GM18858 (cell line): ENCODE results near the gene DGKQ.
"Not testable (repeated sequence)": the region's sequence is repeated elsewhere in the genome, so short reads cannot be mapped to it uniquely, and the experiment has no call there.

Experiments used
- ATAC-seq: cut with Tn5 transposase; IDR thresholded peaks from one replicate; pipeline ENCODE4 v1.9.1; 2021; ENCODE audit not compliant: unreplicated experiment

Gene DGKQ

DNA sequence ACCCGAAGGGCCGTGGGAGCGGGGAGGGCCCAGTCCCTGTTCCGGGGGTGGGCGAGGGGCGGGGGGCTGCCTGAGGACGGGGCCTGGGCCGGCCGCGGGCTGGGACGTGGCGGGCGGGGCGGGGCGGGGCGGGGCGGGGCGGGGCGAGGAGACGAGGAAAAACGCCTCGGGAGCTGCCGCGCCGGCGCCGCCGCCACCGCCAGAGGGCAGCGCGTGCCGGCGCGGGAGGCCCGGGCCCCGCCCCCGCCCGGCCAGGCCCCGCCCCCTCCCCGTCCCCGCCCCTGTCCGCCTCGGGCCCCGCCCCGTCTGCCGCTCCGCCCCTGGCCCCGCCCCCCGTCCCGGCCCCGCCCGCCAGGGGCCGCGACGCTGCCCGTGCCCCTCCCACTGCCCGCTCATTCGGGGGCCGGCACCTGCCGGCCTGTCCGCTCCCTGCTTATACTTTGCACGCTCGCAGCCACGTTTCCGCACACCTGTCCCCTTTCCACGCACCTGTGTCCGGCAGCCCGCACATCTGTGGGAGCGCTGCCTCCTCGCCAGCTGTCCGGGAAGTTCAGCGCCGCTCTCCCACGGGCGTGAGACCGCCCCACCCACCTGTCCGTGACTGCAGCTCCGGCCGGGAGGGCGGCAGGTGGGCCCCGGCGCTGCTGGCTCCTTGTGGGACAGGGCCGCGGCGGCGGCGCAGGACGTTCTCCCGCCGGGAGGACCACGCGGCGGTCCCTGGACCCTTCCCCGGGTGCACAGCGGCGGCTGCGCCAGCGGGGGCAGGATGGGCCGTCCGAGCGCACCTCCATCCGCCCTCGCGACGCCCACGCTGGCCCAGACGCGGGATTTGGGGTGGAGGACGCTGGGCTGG is 36.4 kb upstream of the DGKQ start:
- ATAC-seq, result no peak

DNA sequence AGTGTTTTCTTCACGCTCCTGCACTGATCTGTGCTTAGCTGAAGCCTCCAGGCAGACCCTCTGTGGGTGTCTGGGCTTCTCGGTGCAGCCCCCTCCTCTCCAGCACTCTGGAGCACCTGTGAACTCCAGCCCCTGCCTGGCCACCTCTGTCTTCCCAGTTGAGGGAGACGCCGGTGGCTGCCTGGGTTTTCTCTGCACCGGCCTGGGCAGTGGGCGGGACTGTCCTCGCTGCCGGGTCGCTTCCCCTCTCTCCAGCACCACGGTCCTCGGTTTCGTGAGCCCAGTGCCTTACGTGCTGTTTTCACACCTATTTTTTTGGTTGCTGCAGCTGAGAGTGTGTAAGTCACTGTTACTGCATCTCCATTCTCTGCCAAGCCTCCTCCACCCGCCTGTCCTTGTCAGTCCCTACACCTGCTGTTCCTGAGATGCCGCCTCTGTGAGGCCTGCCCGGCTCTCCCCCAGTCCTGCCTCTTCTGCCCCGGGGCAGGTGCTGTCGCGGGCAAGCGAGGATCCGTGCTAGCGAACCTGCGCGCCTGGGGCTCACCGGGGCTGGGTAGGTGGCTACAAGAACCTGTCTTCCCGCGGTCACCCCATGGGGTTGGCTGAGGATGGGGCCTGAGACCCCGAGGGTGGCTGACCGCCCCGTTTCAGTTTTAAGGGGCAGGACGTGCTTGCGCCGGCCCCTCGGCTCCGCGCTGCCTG is 35.6 kb upstream of the DGKQ start:
- no peak for ATAC-seq

DNA sequence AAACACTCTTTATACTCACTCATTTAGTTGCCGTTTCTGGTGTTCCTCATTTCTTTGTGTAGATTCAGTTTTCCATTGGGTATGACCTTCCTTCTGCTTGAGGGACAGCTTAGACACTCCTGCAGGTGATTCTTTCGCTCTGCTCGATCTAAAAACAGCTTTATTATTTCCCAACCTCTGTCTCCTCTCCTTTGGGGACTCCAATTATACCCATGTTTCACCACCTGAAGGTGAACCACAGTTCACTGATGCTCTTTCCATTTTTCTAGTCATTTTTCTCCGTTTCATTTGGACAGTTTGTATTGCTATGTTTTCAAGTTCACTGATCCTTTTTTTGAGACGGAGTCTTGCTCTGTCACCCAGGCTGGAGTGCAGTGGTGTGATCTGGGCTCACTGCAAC is 33.5 kb upstream of the DGKQ start:
- ATAC-seq, result no peak

DNA sequence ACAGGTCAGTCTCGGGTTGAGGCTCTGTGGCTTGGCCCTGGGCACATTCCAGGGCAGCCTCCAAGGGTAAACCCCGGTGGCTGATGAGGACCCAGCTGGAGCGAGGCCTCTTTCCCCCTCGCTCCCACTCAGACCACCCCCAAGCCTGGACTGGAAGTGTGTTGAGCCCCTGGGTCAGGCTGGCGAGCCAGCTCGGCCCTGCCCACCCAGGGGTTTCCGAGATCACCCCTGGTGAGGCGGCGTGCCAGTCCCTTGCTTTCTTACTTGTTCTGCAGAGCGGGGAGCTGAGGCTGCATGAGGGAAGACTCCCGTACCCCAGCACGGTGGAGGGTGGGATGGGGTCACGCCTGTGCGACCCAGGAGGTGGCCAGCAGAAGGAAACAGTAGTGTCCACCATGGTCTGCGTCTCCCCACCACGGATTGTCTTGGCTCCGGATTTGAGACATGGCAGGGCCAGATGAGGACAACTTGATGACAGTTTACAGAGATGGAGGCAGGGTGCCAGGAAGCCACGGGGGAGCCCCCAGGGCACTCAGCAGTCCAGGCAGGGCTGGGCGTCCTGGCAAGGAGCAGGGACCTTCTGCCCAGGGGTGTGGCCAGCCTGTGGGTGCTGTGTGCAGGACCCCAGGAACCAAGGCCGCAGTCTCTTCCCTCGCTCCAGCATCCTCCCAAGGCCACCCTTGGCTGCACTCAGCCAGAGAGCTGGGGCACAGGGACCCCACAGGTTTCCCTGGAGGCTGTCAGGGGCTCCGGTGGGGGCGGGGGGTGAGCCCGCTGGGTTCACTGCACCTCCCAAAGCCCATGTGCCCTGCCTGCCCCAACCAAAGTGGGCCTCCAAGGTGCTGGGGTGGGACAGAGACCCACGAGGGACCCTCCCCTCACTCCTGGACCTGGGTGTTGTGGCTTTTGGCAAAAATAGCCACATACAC is 31.5 kb upstream of the DGKQ start:
- ATAC-seq, result no peak

DNA sequence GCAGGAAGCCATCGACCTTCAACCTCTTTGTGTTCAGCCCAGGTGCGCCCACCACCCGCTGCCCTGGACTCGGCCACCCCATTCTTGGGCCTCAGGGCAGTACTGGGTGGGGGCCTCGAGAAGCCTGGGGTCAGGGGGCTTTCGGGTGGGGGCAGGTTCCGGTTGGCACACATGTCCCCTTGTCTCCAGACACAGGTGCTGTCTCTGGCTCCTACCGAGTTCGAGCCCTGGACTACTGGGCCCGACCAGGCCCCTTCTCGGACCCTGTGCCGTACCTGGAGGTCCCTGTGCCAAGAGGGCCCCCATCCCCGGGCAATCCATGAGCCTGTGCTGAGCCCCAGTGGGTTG is 30.7 kb upstream of the DGKQ start:
- no peak for ATAC-seq

DNA sequence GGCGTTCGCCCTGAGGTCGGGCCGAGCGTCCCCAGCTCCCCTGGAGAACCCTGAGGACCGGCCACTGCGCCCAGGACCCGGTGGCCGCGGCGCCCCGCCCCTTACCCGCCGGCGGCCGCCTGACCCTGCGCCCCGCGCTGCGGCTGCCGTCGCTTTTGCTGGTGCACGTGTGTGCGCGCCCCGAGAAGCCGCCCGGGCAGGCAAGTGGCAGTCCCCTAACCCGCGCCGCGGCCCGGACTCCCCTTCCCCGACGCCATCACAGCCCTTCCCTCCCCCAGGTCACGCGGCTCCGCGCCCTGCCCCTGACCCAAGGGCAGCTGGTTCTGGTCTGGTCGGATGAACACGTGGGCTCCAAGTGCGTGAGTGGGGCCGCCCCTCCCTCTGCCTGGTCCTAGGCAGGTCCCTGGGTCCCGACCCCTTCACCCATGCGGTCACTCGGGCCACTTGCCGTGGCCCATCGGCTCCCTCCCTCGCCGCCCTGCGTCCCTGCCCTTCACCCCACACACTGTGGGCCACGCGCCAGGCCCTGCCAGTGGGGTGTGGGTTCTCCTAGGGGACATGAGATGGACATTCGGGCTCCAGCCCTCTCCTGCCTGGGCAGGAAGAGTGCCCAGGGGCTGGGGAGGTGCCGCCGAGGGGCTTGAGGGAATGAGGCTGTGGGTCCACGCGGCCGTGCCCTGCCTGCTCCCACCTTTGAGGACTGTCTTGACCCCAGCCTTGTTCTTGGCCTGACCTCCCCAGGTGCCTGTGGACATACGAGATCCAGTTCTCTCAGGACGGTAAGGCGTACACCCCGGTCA is 30.1 kb upstream of the DGKQ start:
- no peak for ATAC-seq

DNA sequence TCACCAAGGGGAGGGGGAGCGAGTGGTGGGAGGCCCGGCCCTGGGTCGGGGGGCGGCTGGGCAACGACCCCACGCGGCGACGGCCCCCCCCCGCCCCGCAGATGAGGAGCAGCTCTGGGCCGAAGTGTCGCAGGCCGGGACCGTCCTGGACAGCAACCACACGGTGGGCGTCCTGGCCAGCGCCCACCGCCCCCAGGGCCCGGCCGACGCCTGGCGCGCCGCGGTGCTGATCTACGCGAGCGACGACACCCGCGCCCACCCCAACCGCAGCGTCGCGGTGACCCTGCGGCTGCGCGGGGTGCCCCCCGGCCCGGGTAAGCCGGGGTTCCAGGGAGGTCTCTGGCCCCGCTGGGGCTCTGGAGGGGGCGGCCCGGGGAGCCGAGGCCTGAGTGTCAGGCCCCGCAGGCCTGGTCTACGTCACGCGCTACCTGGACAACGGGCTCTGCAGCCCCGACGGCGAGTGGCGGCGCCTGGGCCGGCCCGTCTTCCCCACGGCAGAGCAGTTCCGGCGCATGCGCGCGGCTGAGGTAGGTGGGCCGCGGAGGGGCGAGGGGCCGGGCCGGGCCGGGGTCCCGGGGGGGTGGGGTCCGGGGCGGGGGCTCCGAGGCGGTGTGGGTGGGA is 29.4 kb upstream of the DGKQ start:
- no peak for ATAC-seq

DNA sequence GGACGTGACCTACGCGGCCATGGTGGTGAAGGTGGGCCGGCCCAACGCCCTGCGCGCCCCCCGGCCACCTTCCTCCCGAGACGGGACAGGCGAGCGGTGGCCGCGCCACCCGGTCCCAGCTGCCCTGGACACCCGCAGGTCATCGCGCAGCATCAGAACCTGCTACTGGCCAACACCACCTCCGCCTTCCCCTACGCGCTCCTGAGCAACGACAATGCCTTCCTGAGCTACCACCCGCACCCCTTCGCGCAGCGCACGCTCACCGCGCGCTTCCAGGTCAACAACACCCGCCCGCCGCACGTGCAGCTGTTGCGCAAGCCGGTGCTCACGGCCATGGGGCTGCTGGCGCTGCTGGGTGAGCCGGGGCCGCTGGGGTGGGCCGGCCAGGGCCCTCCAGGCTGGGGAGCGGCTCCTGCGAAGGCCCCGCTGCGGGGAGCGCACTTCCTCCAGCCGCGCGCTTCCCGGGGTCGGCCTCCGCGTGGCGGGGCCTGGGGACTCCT is 28.8 kb upstream of the DGKQ start:
- no peak for ATAC-seq

DNA sequence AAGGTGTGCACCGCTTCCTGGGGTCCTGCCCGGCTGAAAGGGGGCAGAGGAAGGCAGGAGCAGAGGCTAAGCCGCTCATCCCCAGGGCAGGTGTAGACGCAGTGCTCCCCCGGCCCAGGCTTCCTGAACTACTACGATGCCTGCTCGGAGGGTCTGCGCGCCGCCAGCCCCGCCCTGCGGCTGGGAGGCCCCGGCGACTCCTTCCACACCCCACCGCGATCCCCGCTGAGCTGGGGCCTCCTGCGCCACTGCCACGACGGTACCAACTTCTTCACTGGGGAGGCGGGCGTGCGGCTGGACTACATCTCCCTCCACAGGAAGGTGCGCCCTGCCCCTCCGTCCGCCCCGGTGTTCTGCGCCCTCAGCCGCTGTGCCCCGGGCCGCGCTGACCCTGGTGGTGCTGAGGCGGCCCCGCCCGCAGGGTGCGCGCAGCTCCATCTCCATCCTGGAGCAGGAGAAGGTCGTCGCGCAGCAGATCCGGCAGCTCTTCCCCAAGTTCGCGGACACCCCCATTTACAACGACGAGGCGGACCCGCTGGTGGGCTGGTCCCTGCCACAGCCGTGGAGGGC is 28.3 kb upstream of the DGKQ start:
- ATAC-seq, result no peak

DNA sequence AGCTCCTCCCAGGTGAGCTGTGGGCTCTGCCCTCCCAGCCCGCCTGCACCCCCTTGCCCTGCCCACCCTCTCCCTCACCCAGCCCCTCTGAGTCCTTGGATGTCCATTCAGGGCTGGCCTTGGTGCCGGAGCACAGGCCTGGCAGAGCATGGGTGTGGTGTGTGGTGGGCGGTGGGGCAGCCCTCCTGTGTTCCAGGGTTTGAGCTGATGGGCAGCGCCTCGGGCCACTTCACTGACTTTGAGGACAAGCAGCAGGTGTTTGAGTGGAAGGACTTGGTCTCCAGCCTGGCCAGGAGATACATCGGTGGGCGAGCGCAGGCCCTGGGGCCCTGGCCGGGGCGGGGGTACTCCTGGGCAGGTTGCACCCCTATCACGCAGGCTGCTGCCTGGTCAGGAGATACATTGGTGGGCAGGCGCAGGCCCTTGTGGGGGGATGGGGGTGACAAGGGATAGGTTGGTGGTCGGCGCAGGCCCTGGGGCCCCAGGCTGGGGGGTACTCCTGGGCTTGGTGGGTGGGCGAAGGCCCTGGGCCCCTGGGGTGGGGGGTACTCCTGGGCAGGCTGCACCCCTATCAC is 27.4 kb upstream of the DGKQ start:
- ATAC-seq, result no peak

DNA sequence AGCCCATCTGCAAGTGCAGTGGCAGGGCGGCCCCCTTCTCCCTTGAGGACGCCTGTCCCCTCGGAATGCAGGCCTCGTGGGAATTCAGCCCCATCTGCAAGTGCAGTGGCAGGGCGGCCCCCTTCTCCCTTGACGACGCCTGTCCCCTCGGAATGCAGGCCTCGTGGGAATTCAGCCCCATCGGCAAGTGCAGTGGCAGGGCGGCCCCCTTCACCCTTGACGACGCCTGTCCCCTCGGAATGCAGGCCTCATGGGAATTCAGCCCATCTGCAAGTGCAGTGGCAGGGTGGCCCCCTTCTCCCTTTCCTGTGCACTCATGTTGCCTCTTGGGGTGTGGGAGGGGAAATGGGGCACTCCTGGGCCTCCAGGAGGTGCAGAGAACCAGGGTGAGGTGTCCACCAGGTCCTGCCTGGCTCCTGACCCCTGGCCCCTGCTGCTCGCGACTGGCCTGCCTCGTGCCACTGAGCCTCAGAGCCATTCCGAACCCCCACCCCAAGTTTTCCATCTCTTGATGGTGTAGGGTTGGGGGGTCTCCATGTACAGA is 26.6 kb upstream of the DGKQ start:
- ATAC-seq, result no peak

- not testable (repeated sequence) for ATAC-seq
Measured at GRCh38 chr4:999240-999863, 26.0 kb upstream of the DGKQ start.

DNA sequence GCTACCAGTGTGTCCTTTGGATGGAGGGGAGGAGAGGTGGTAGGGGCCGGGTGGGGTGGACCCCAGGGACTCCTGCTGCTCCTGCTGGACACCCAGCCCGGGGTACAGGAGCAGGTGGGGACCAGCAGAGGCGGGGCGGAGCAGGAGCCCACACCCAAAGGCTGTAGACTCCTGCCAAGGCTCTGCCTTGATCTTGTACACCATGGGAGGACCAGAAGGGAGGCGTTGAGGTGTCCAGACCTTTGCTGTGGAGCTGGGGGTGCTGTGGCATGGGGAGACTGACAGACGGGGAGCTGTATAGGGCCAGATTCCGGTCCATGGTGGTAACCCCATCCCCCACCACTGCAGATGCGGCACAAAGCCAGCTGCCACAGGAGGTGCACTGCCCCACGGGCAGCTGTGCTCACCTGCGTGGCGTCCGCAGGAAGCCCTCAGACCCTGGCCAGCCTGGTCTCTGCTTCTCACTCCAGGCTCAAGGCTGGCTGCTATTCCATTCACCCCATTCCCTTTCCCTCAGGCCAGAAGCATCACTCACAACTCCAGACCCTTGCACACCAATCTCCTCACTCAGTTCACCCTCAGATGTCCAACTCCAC is 24.8 kb upstream of the DGKQ start:
- no peak for ATAC-seq

- ATAC-seq, result no peak
Measured at GRCh38 chr4:997375-998071, 24.2 kb upstream of the DGKQ start.

DNA sequence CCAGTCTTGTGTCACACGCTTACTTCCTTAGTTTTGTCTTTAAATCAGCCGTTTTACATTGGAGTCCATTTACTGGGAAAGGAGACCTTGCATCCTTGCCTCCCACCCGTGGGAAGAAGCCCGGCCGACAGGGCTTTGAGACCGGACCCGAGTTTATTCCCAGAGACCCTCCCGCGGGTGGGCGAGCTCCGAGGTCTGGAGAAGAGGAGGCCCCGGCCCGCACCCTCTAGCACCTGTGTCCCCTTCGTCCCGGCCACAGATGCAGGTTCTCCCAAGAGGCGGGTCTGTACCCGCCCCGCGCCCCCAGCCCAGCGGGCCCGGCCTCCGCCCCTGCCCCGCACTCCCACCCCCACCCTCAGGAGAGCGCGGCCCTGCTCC is 23.6 kb upstream of the DGKQ start:
- ATAC-seq, result no peak

GRCh38 chr4:996030-996996 is 22.9 kb upstream of the DGKQ start:
- no peak for ATAC-seq
